ENCODE measurements around the gene ZSWIM3.
A peak's percentile ranks its signal among the peaks of the same experiment; 100 is the strongest.

ZSWIM3 gene

GRCh38 chr20:45833030-45833882 is 24.2 kb upstream of the ZSWIM3 start, which contains the start of gene SNX21:
TSS of gene SNX21 (plus strand) at chr20:45833799. CDS start at chr20:45833920, 121 bp downstream.
- DNase-seq: peak in 1 of 5 experiments; percentile 40

- DNase-seq: peak; percentile 19 to 56 (median 27)
These were observed 23.3 kb upstream of the ZSWIM3 start for GRCh38 chr20:45833883-45834796.

GRCh38 chr20:45834797-45835161 is 22.6 kb upstream of the ZSWIM3 start:
- DNase-seq: no peak

GRCh38 chr20:45835329-45835765 is 22.1 kb upstream of the ZSWIM3 start:
- peak in 1 of 5 experiments; percentile 69 for DNase-seq

GRCh38 chr20:45835825-45836224 is 21.6 kb upstream of the ZSWIM3 start:
- no peak for DNase-seq

- no peak for DNase-seq
These were observed 20.6 kb upstream of the ZSWIM3 start for GRCh38 chr20:45836841-45837240.

- DNase-seq: no peak
These were observed 16.7 kb upstream of the ZSWIM3 start for GRCh38 chr20:45840700-45841198.

- DNase-seq: no peak
These were observed 15.8 kb upstream of the ZSWIM3 start for GRCh38 chr20:45841407-45842129.

GRCh38 chr20:45842169-45842812 is 15.1 kb upstream of the ZSWIM3 start:
- DNase-seq: no peak

- no peak for DNase-seq
These were observed 13.9 kb upstream of the ZSWIM3 start for GRCh38 chr20:45843506-45843905.

GRCh38 chr20:45845452-45845851 is 12.0 kb upstream of the ZSWIM3 start:
- no peak for DNase-seq

- DNase-seq: no peak
These were observed 9.0 kb upstream of the ZSWIM3 start for GRCh38 chr20:45848421-45848820.

GRCh38 chr20:45848969-45849582 is 8.3 kb upstream of the ZSWIM3 start:
- DNase-seq: no peak

GRCh38 chr20:45850238-45850637 is 7.2 kb upstream of the ZSWIM3 start:
- DNase-seq: no peak

GRCh38 chr20:45850926-45851325 is 6.5 kb upstream of the ZSWIM3 start:
- DNase-seq: no peak

GRCh38 chr20:45851501-45851900 is 5.9 kb upstream of the ZSWIM3 start:
- no peak for DNase-seq

- no peak for DNase-seq
These were observed 5.1 kb upstream of the ZSWIM3 start for GRCh38 chr20:45852326-45852725.

GRCh38 chr20:45853484-45853883 is 3.9 kb upstream of the ZSWIM3 start:
- no peak for DNase-seq

- DNase-seq: peak in 2 of 5 experiments; percentile 15 to 79
These were observed 435 bp downstream of the ZSWIM3 start for GRCh38 chr20:45857882-45858216.

- no peak for DNase-seq
These were observed 2.5 kb downstream of the ZSWIM3 start for GRCh38 chr20:45859916-45860315.

GRCh38 chr20:45860560-45861220 is 3.3 kb downstream of the ZSWIM3 start:
- no peak for DNase-seq
